IPS DF 6.9 (cell line): ENCODE measurements around the gene RPUSD1.
A peak's percentile ranks its signal among the peaks of the same experiment; 100 is the strongest.
"Not testable (repeated sequence)": the region's sequence is repeated elsewhere in the genome, so short reads cannot be mapped to it uniquely, and the experiment has no call there.

ENCODE experiments used
- DNase-seq: peaks from one replicate; pipeline ENCODE4 v3.0.0-alpha.2; 2013; ENCODE audit warnings: low read depth, low spot score
- H3K27ac ChIP-seq: one replicate; pipeline ENCODE4 v1.5.1; 2013; ENCODE audit warnings: low read length, control low read depth
- H3K27me3 ChIP-seq: 2 replicates; pipeline ENCODE4 v1.6.1; 2013; ENCODE audit warnings: mild to moderate bottlenecking, low read length; ENCODE audit not compliant: control insufficient read depth, insufficient read depth
- H3K36me3 ChIP-seq: 2 replicates; pipeline ENCODE4 v1.6.1; 2013; ENCODE audit warnings: low read length; ENCODE audit not compliant: control insufficient read depth, insufficient read depth
- H3K4me1 ChIP-seq: 2 replicates; pipeline ENCODE4 v1.6.1; 2013; ENCODE audit warnings: low read length; ENCODE audit not compliant: control insufficient read depth, insufficient read depth
- H3K4me3 ChIP-seq: 2 replicates; pipeline ENCODE4 v1.5.1; 2013; ENCODE audit warnings: mild to moderate bottlenecking, low read length
- H3K9me3 ChIP-seq: 2 replicates; pipeline ENCODE4 v1.6.1; 2013; ENCODE audit warnings: low read length, inconsistent platforms; ENCODE audit not compliant: control insufficient read depth, insufficient read depth
- WGBS: extraction: QIAGEN DNeasy Blood & Tissue Kit; methylation state at CpG from one replicate; pipeline ENCODE4 v1.1.7; 2013; ENCODE audit warnings: mixed read lengths, missing lambda C conversion rate; ENCODE audit not compliant: insufficient read length, insufficient coverage; 5-methylcytosine and 5-hydroxymethylcytosine counted together

RPUSD1 gene

DNA sequence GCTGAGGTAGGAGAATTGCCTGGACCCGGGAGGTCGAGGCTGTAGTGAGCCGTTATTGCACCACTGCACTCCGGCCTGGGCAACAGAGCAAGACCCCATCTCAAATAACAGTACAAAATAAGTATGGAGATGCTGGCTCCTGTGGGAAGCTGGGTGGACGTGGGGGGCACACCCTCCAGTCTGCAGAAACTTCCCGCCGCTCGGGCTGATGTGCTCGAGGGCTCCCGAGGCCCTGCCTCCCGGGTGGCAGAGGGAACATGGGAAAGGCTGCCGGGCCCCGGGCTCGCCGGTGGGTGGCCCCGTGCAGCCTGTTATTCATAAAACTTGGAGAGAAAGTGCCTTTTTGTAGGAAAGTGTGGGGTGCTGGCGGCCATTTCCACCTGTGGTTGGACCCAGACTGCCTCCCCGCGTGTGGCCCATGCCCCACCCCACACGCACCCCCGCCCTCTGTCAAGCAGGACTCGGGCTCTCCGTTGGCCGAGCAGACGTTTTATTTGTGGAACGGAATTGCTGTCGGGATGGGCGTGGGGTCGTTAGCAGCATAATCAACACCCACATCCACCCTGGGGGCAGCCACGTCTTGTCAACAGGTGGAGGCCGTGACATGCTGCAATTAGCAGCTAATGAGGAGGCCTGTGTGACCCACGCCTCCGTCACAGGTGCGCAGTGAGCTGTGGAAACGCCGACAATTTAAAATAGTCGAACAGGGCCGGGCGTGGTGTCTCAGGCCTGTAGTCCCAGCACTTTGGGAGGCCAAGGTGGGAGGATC is 40.0 kb downstream of the RPUSD1 start:
- Histone ChIP-seq H3K36me3 (no peaks in the 10 kb centered on the region; the same call in 1 of the 2 replicates), H3K4me1 (peaks cover 3% of the 10 kb centered on the region), H3K27ac (no peak overlapping the region), H3K9me3 (no peaks in the 10 kb centered on the region), H3K4me3 (no peak overlapping the region), H3K27me3 (no peaks in the 10 kb centered on the region)
- DNase-seq = no peak
- WGBS = no CpG with 5 or more reads among the region's 39 CpGs

- peaks cover 1% of the 10 kb centered on the region for H3K4me1 ChIP-seq
- WGBS = no CpG with 5 or more reads among the region's 13 CpGs
- no peaks in the 10 kb centered on the region for H3K9me3 ChIP-seq
- H3K36me3 ChIP-seq = no peaks in the 10 kb centered on the region; the same call in 1 of the 2 replicates
- DNase-seq = no peak
- no peak overlapping the region for H3K4me3 ChIP-seq
- no peaks in the 10 kb centered on the region for H3K27me3 ChIP-seq
- no peak overlapping the region for H3K27ac ChIP-seq
Observed at GRCh38 chr16:746637-747036, 41.5 kb downstream of the RPUSD1 start.

DNA sequence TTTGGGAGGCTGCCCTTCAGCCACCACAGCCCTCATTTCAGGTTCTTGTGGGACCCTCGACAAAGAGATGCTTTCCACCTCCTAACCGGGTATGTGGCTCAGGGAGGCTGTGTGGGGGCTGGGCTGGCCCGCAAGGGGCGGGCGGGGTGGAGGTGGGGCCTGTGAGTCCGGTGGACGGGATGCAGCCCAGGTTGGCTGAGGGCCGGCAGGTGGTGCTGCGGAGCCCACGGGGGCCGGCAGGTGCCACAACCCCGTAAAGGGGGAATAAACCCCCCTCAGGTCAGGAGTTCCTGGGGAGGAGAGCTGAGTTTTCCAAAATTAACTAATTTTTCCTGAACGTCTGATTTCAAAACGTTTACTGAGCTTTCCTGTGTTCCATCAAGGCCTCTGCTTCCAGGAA is 42.4 kb downstream of the RPUSD1 start:
- Histone ChIP-seq H3K9me3 (no peaks in the 10 kb centered on the region), H3K27me3 (no peaks in the 10 kb centered on the region), H3K27ac (no peak overlapping the region), H3K4me3 (no peak overlapping the region), H3K4me1 (no peaks in the 10 kb centered on the region), H3K36me3 (no peaks in the 10 kb centered on the region)
- DNase-seq = no peak
- no CpG with 5 or more reads among the region's 14 CpGs for WGBS

DNA sequence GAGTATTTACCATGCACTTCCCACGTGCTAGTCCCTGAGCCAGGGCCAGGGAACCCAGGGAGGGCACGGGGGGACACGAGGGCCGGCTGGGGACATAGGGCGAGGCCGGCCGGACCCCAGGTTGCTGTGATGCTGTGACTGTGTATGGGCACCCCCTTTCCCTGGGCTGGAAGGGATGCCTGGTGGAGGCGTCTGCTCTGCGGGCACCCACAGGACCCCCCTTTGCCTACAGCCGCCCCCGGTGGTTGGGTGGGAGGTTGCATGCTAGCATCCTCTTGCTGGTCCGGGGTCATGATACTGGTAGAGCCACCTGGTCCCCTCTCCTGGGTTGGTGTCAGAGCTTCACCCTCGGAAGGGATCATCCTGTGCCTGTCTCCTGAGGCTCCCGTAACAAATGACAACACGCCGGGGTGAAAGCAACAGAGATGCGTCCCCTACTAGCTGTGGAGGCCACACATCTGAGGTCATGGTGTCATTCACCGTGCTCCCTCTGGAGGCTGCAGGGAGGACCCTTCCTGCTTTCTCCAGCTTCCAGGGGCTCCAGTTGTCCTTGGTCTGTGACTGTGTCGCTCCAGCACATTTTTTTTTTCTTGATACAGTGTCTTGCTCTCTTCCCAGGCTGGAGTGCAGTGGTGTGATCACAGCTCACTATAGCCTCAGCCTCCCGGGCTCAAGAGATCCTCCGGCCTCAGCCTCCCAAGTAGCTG is 44.2 kb downstream of the RPUSD1 start:
- H3K9me3 ChIP-seq = no peaks in the 10 kb centered on the region
- DNase-seq = no peak
- H3K27ac ChIP-seq = no peak overlapping the region
- H3K4me3 ChIP-seq = no peak overlapping the region
- no peaks in the 10 kb centered on the region for H3K36me3 ChIP-seq
- H3K27me3 ChIP-seq = no peaks in the 10 kb centered on the region
- WGBS = no CpG with 5 or more reads among the region's 21 CpGs
- no peaks in the 10 kb centered on the region for H3K4me1 ChIP-seq

- no CpG with 5 or more reads among the region's 14 CpGs for WGBS
- H3K27ac ChIP-seq, H3K9me3 ChIP-seq, DNase-seq, H3K27me3 ChIP-seq, H3K4me1 ChIP-seq, H3K36me3 ChIP-seq, H3K4me3 ChIP-seq: not testable (repeated sequence)
Observed at GRCh38 chr16:742894-743293, 45.3 kb downstream of the RPUSD1 start.

GRCh38 chr16:741986-742629 is 46.1 kb downstream of the RPUSD1 start:
- Histone ChIP-seq H3K9me3 (no peaks in the 10 kb centered on the region), H3K27me3 (no peaks in the 10 kb centered on the region), H3K27ac (no peak overlapping the region), H3K36me3 (no peaks in the 10 kb centered on the region), H3K4me3 (no peak overlapping the region), H3K4me1 (no peaks in the 10 kb centered on the region)
- no peak for DNase-seq
- WGBS = no CpG with 5 or more reads among the region's 15 CpGs

DNA sequence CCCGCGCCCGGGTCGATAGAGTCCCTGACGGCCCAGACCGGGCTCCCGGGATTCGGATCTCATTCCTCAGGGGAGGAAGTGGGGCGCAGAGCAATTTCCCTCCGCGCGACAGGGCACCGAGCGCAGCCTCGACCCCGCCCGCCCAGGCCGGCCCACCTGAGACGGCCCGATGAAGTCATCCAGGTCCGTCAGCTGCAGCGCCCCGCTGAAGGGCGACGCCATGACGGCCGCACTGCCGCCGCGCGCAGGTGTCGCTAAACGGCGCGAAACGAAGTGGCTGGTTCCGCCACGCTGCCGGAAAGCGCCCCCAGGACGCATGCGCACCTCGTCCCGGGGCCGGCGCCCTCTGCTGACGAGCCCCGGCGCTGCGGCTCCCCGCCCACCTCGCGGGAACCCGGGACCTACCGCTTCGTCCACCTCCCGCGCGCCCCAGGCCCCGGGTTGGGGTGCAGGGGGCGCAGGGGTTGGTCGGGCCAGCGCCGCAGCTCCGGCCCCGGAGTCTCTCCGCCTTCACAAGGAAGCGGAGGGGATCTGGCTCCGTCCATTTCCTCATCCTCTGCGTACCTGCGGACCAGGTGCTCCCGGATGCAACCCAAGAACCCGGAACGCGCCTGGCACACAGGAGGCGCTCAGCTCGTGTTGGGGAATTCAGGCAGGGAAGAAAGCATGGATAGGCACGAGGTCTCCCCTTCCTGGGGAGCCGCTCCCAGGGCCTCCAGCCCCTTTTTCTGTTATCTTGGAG is 47.2 kb downstream of the RPUSD1 start, which contains the start of gene CIAO3:
TSS of gene CIAO3 (minus strand) at position 234 of the 742 bp plus-strand sequence. CDS start at position 222, 12 bp downstream.
- H3K27ac ChIP-seq = no peak within 1 kb of the TSS

GRCh38 chr16:740459-740763 is 47.8 kb downstream of the RPUSD1 start:
- WGBS = no CpG with 5 or more reads among the region's 22 CpGs
- Histone ChIP-seq H3K27me3 (no peaks in the 10 kb centered on the region), H3K9me3 (no peaks in the 10 kb centered on the region), H3K27ac (no peak overlapping the region), H3K36me3 (0 out of 2 replicates have a peak, but pooled peaks cover 4% of the 10 kb centered on the region), H3K4me1 (no peaks in the 10 kb centered on the region), H3K4me3 (peak overlapping the region; percentile 75)
- DNase-seq = no peak

More for the DNA sequence above, 47.2 kb downstream of the RPUSD1 start, which contains the start of gene CIAO3:
- no peaks in the 10 kb centered on the region for H3K4me1 ChIP-seq
- no peaks in the 10 kb centered on the region for H3K27me3 ChIP-seq
- 0 out of 2 replicates have a peak, but pooled peaks cover 2% of the 10 kb centered on the region for H3K36me3 ChIP-seq
- peak within 1 kb of the TSS; percentile 75 for H3K4me3 ChIP-seq
- DNase-seq = no peak
- WGBS = no CpG with 5 or more reads among the region's 79 CpGs
- H3K9me3 ChIP-seq = no peaks in the 10 kb centered on the region

DNA sequence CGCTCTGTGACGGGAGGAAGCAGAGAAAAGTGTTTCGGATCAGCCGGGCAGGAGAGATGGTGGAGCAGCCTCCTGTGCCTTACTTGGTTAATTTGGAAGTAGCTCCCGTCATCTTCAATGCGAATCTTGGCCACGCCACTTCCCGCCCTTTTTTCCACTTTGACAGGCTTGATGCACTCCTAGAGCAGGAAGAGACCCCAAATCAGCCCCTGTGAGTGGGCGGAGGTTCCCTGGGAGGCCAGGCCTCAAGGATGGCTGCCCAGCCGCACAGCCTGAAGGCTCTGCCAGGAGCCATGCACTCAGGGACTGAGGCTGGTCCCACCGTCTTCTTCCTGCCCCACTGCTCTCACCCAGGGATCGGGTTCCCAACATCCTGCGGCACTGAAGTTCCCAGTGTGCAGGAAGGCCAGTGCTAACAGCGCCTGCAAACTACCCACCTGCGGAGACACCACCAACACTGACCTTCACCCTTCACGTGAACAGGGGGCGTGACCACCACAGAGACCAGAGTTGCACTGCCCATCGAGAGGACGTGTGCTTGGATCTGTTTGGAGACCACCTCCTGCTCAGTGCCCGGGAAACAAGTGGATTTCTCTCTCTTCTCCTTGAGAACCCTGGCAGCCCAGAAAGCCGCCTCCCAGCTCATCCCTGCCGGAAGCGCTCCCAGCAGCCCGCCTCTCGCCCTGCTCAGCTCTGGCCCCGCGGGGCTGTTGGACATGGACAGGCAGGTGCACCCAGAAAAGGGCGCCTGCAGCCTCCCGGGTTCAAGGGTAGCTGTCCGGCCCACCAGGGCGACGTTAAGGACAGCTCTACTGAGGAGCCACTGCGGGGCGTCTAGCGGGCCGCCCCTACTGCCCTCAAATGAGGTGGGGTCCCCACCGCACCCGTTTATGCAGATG is 48.4 kb downstream of the RPUSD1 start:
- H3K4me1 ChIP-seq = no peaks in the 10 kb centered on the region
- DNase-seq = no peak
- peak overlapping the region; percentile 75; the same call in 1 of the 2 replicates for H3K4me3 ChIP-seq
- peaks cover 7% of the 10 kb centered on the region; the same call in 1 of the 2 replicates for H3K36me3 ChIP-seq
- no CpG with 5 or more reads among the region's 38 CpGs for WGBS
- no peak overlapping the region for H3K27ac ChIP-seq
- no peaks in the 10 kb centered on the region for H3K27me3 ChIP-seq
- no peaks in the 10 kb centered on the region for H3K9me3 ChIP-seq
